Right lung (tissue), 5 donors: ENCODE data around the gene INTS14. TPM values are rescaled to one million over a fixed set of nuclear protein-coding genes. Genes with fewer than 3 reads are reported as not detected.
"Not testable (repeated sequence)": the region's sequence is repeated elsewhere in the genome, so short reads cannot be mapped to it uniquely, and the experiment has no call there.

ENCODE experiments used
- DNase-seq, 2 donors: peaks; one replicate each; pipeline ENCODE4 v3.0.0-alpha.2; 2013
- polyA plus RNA-seq, 5 donors: library from polyadenylated mRNA; unstranded; fragments of 120-200 nt; gene quantifications; one replicate each; pipeline versions ENCODE4 v1.2.1 to v1.2.3, GENCODE V29; 2013; ENCODE audit warnings: inconsistent platforms in 1 of 5, low replicate concordance in 1 of 5; ENCODE audit not compliant: insufficient read length in 5 of 5, insufficient read depth in 1 of 5

Gene INTS14
- polyA plus RNA-seq, 5 donors: 44.0 to 53.3 (median 49.2) TPM

- peak; percentile 78 to 79 for DNase-seq
Measured at GRCh38 chr15:65632780-65633375, 21.9 kb upstream of the INTS14 start.

- DNase-seq: no peak
Measured at GRCh38 chr15:65631503-65631902, 20.6 kb upstream of the INTS14 start.

DNA sequence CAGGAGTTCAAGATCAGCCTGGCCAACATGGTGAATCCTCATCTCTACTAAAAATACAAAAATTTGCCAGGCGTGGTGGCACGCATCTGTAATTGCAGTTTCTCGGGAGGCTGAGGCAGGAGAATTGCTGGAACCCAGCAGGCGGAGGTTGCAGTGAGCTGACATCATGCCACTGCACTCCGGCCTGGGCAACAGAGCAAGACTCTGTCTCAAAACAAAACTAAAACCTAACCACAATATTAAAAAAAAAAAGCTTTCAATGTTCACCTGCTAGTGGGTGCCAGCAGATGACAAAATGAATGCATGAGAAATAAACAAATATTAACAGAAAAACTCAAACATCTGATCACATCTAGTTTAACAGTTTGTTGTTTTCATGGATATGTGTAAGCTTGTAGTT is 19.8 kb upstream of the INTS14 start:
- no peak for DNase-seq

DNA sequence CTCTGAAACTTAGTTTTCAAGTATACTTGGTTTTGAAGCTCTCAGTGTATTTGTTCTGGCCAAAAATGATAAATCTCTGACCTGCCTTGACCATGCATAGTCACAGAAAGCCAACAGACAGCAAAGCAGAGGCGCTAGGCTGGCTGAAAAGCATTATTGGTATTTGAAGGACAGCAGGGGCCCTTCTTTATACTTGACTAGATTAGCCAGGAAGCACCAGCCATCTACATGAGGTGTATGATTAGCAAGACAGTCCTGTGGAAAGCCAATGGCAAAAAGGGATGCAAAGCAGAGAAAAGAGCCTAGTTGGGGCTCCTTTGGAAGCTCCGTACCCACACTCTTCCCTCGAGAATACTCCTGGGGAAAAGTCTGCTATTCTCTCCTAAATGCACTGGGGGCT is 18.6 kb upstream of the INTS14 start:
- no peak for DNase-seq

GRCh38 chr15:65626856-65627255 is 15.9 kb upstream of the INTS14 start:
- no peak for DNase-seq

GRCh38 chr15:65623103-65623502 is 12.2 kb upstream of the INTS14 start:
- DNase-seq: no peak

GRCh38 chr15:65621638-65622037 is 10.7 kb upstream of the INTS14 start, which contains the start of gene SLC24A1:
Gene SLC24A1 (plus strand): TSS chr15:65621938. CDS start chr15:65624081, 2,143 bp downstream.
- DNase-seq: no peak

GRCh38 chr15:65620833-65621232 is 9.9 kb upstream of the INTS14 start:
- DNase-seq: no peak

GRCh38 chr15:65619626-65620290 is 8.8 kb upstream of the INTS14 start:
- peak; percentile 29 to 42 for DNase-seq

- no peak for DNase-seq
Measured at GRCh38 chr15:65618560-65619109, 7.7 kb upstream of the INTS14 start.

- DNase-seq: not testable (repeated sequence)
Measured at GRCh38 chr15:65615887-65616286, 5.0 kb upstream of the INTS14 start.

- DNase-seq: no peak
Measured at GRCh38 chr15:65612949-65613744, 2.2 kb upstream of the INTS14 start.

DNA sequence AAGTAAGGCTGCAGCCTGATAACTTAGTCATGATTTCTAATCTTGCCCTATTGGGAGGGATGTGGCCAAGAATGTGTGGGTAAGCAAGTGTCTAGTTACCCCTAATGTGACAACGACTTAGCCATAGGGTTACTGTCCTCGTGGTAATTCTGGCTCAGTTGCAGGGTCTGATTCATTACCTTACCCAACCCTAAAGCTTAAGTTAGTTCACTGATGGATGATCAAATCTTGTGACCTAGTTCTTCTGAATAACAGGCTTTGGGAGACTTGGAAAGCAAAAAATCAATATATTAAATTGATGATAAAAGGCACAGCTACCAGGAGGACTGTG is 1.6 kb upstream of the INTS14 start:
- DNase-seq: no peak

- no peak for DNase-seq
Measured at GRCh38 chr15:65611888-65612615, 1.1 kb upstream of the INTS14 start.

DNA sequence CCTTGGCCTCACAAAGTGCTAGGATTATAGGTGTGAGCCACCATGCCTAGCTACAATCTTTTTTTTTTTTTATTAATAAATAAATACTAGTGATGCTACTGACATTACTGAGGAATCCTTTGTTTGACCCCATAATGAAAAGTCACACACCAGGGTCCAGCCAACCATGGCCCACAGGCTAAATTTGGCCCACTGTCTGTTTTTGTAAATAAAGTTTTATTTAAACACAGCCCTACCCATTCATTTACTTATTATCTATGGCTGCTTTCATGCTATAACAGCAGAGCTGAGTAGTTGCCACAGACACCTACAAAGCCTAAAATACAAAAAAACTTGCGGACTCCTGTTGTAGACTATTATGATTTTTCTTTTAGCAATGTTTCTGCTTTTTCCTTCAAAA is 7.4 kb downstream of the INTS14 start:
- no peak for DNase-seq

DNA sequence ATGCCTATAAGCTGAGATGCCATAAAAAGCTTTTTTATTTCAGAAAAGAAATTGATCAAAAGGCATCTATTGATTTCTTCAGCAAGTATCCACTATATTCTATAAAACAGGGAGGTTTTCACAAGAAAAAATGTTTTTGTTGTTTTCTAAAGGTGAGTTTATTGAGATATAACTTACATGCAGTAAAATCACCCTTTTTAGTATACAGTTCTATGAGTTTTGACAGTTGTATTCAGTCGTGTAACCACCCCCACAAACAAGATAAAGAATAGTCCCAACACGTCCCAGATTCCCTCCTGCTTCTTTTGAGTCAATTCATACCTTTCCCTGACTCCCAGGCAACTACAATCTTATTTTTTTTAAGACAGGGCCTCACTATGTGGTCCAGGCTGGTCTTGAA is 7.8 kb downstream of the INTS14 start:
- DNase-seq: no peak

- no peak for DNase-seq
Measured at GRCh38 chr15:65599677-65600076, 11.3 kb downstream of the INTS14 start.

GRCh38 chr15:65598468-65598867 is 12.5 kb downstream of the INTS14 start:
- DNase-seq: no peak

DNA sequence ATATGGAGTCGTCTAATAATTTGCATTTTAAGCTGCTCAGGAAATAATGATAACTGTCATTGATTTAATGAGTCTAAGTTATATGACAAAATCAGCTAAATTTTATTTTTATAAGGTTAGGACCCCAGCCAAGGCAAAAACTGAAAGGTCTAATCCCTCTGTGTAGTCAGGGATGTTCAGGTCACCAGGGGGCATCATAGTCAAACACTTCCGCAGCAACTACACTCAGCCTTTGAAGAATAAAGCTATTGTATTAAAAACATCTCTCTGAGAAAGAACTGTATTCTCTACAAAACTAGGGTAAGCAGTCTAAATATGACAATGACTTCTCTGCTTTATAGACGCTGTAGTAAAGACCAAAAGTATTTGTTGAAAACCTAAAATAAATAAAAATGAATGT is 15.0 kb downstream of the INTS14 start:
- DNase-seq: no peak

- DNase-seq: no peak
Measured at GRCh38 chr15:65587094-65587493, 23.8 kb downstream of the INTS14 start.

DNA sequence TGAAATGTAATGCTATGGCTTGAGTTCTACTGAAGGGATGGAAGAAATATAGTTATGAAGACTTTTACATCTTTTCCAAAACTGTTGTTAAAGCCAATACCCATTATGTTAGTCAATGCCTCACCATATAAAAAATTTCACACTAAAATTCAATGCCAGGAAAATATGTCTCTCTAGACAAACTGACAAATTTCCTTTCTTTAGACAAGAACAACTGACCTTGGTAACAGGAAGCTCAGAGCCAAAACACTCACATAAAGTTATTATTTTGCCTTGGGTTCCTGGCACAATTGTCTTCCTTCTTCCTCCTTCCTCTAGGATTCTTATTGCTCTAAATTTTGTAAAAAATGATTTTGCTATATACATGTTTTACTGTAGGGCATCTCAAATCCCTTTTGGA is 26.7 kb downstream of the INTS14 start:
- no peak for DNase-seq

GRCh38 chr15:65583701-65584100 is 27.2 kb downstream of the INTS14 start:
- peak; percentile 15 to 22 for DNase-seq
